Neutrophil (primary cell): ENCODE results near the gene FLOT2.

Experiments
- H3K27ac ChIP-seq: fragments of 200-600 bp; sonication (generic); 2 replicates; pipeline ENCODE4 v1.5.1; 2016; ENCODE audit warnings: mild to moderate bottlenecking, moderate library complexity
- H3K27me3 ChIP-seq: fragments of 200-600 bp; sonication (generic); 2 replicates; pipeline ENCODE4 v1.6.0; 2016; ENCODE audit warnings: mild to moderate bottlenecking
- H3K36me3 ChIP-seq: fragments of 200-600 bp; sonication (generic); 2 replicates; pipeline ENCODE4 v1.5.1; 2017
- H3K4me1 ChIP-seq, 2 experiments: fragments of 200-600 bp in 1 of 2; sonication (generic) in 1 of 2; 1 replicate in 1 of 2; 2 replicates in 1 of 2; pipeline versions ENCODE4 v1.5.1 to v1.6.1; 2013 to 2016; ENCODE audit warnings: low read depth in 1 of 2, low read length in 1 of 2, mild to moderate bottlenecking in 1 of 2, moderate library complexity in 1 of 2; ENCODE audit not compliant: control insufficient read depth in 1 of 2, insufficient read depth in 1 of 2
- H3K4me3 ChIP-seq, 2 experiments: fragments of 200-600 bp in 1 of 2; sonication (generic) in 1 of 2; 1 replicate in 1 of 2; 2 replicates in 1 of 2; pipeline ENCODE4 v1.5.1; 2013 to 2016; ENCODE audit warnings: low read depth in 1 of 2, low read length in 1 of 2, mild to moderate bottlenecking in 1 of 2, moderate library complexity in 1 of 2
- H3K9me3 ChIP-seq: fragments of 200-600 bp; sonication (generic); 2 replicates; pipeline ENCODE4 v1.5.1; 2016
- TF ChIP-seq, protein P1 (sequence below): fragments of 200-600 bp; sonication (generic); IDR thresholded peaks from 2 replicates; pipeline ENCODE4 v1.5.1; 2016; ENCODE audit warnings: antibody characterized with exemption

The FLOT2 gene

GRCh38 chr17:28864991-28865849, 32.3 kb downstream of the FLOT2 start:
- Histone ChIP-seq H3K27me3 (no peaks in the 10 kb centered on the region), H3K27ac (no peak overlapping the region)

GRCh38 chr17:28863953-28864352, 33.6 kb downstream of the FLOT2 start:
- H3K27ac ChIP-seq, result no peak overlapping the region
- no peaks in the 10 kb centered on the region for H3K4me1 ChIP-seq
- TF ChIP-seq, protein P1, sequence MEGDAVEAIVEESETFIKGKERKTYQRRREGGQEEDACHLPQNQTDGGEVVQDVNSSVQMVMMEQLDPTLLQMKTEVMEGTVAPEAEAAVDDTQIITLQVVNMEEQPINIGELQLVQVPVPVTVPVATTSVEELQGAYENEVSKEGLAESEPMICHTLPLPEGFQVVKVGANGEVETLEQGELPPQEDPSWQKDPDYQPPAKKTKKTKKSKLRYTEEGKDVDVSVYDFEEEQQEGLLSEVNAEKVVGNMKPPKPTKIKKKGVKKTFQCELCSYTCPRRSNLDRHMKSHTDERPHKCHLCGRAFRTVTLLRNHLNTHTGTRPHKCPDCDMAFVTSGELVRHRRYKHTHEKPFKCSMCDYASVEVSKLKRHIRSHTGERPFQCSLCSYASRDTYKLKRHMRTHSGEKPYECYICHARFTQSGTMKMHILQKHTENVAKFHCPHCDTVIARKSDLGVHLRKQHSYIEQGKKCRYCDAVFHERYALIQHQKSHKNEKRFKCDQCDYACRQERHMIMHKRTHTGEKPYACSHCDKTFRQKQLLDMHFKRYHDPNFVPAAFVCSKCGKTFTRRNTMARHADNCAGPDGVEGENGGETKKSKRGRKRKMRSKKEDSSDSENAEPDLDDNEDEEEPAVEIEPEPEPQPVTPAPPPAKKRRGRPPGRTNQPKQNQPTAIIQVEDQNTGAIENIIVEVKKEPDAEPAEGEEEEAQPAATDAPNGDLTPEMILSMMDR, result no peak
- no peaks in the 10 kb centered on the region for H3K9me3 ChIP-seq
- H3K27me3 ChIP-seq, result no peaks in the 10 kb centered on the region
- H3K36me3 ChIP-seq, result peaks cover 8% of the 10 kb centered on the region
- H3K4me3 ChIP-seq, result no peak overlapping the region

More at GRCh38 chr17:28864991-28865849, 32.3 kb downstream of the FLOT2 start:
- Histone ChIP-seq H3K4me3 (no peak overlapping the region), H3K9me3 (no peaks in the 10 kb centered on the region), H3K36me3 (peaks cover 6% of the 10 kb centered on the region), H3K4me1 (no peaks in the 10 kb centered on the region)
- TF ChIP-seq, protein P1, result no peak

- TF ChIP-seq, protein P1, result no peak
- no peaks in the 10 kb centered on the region for H3K27me3 ChIP-seq
- no peak overlapping the region for H3K27ac ChIP-seq
- peaks cover 22% of the 10 kb centered on the region for H3K36me3 ChIP-seq
- no peaks in the 10 kb centered on the region for H3K9me3 ChIP-seq
- H3K4me3 ChIP-seq, result no peak overlapping the region
- no peaks in the 10 kb centered on the region for H3K4me1 ChIP-seq
These were observed 35.0 kb downstream of the FLOT2 start for GRCh38 chr17:28862561-28862960.

DNA sequence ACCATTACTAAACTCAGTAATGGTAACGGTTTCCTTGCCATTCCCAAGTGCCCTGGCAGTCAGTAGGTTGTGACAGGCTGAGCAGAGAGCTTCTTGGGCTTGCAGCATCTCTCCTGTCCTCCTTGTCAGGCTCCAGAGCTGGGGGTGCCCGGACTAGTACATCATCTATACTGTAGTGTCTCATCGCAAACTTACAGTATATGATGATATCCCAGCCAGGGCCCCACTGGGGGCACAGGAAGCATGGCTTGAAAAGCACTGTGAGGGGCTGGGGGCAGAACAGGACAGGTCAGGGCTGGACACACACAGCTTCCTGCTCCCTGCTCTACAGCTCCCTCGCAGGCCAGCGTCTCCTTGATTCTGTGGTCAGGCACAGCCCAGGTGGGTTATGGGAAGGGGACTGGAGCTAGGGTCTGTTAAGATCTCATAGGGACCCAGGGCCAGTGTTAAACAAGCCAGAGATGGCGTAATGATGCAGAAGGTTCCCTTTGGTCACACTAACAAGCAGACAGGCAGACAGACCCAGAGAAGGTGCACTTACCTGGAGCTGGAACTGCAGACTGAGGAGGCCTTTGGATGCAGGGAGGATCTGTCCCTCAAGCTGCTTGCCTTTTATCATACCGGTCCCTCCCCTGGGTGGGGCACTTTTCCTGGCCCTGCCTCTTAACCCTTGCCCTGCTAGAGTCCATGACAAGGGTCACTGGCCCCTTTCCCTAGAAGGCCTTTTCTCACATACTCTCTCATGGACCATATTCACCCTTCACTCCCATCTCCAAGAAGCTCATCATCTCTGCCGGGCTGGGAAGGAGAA, 35.9 kb downstream of the FLOT2 start:
- no peak overlapping the region for H3K4me3 ChIP-seq
- TF ChIP-seq, protein P1, result no peak
- no peaks in the 10 kb centered on the region for H3K9me3 ChIP-seq
- H3K4me1 ChIP-seq, result no peaks in the 10 kb centered on the region
- H3K36me3 ChIP-seq, result peaks cover 25% of the 10 kb centered on the region
- no peak overlapping the region for H3K27ac ChIP-seq
- H3K27me3 ChIP-seq, result no peaks in the 10 kb centered on the region

DNA sequence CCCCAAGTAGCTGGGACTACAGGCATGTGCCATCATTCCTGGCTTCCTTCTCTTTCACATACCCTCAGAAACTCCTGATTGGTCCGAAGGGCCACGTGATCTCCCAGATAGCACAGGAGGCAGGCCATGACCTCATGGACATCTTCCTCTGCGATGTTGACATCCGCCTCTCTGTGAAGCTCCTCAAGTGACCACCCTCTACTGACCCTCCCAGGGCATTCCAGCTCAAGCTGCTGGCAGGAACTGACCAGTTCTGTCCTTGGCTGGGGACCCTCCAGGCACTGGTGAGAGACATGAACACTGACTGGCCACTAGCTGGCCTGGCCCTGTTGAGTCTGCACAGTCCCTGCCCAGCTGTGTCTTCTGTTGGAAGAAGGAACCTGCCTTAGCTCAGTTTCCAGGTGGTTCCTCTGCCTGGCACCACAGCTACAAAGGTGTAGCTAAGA, 37.1 kb downstream of the FLOT2 start:
- Histone ChIP-seq H3K27me3 (no peaks in the 10 kb centered on the region), H3K4me1 (peaks cover under 1 to 2% of the 10 kb centered on the region in 2 experiments), H3K9me3 (no peaks in the 10 kb centered on the region), H3K36me3 (peaks cover 25% of the 10 kb centered on the region), H3K4me3 (no peak overlapping the region), H3K27ac (no peak overlapping the region)
- TF ChIP-seq, protein P1, result no peak
